Heart right ventricle (tissue), 16 donors: ENCODE measurements around the gene ZCCHC4. TPM values are rescaled to one million over a fixed set of nuclear protein-coding genes. Genes with fewer than 3 reads are reported as not detected.

Experiments
- ATAC-seq, 8 donors: fragments of 200-7000 bp; cut with Tn5 transposase; one replicate each; pipeline ENCODE4 v1.9.1; 2020; ENCODE audit warnings: mild to moderate bottlenecking in 8 of 8, moderate library complexity in 8 of 8, moderate number of reproducible peaks in 1 of 8
- DNase-seq, 2 donors: peaks; one replicate each; pipeline ENCODE4 v3.0.0-alpha.2; 2020
- H3K27ac ChIP-seq, 10 donors: fragments of 200-600 bp; sonication (generic) in 2 of 10; one replicate each; pipeline versions ENCODE4 v1.5.0 to v1.8.0; 2020 to 2022; ENCODE audit warnings: mild to moderate bottlenecking in 3 of 10
- H3K27me3 ChIP-seq, 7 donors: fragments of 200-600 bp; one replicate each; pipeline ENCODE4 v1.8.0; 2021 to 2022; ENCODE audit warnings: mild to moderate bottlenecking in 2 of 7
- H3K36me3 ChIP-seq, 9 donors: fragments of 200-600 bp; sonication (generic) in 1 of 9; one replicate each; pipeline versions ENCODE4 v1.5.0 to v1.8.0; 2020 to 2022; ENCODE audit warnings: mild to moderate bottlenecking in 2 of 9
- H3K4me1 ChIP-seq, 9 donors: fragments of 200-600 bp; sonication (generic) in 1 of 9; one replicate each; pipeline versions ENCODE4 v1.5.0 to v1.8.0; 2020 to 2022; ENCODE audit warnings: mild to moderate bottlenecking in 4 of 9
- H3K4me3 ChIP-seq, 10 donors: fragments of 200-600 bp; sonication (generic) in 2 of 10; one replicate each; pipeline versions ENCODE4 v1.5.0 to v1.8.0; 2020 to 2022; ENCODE audit warnings: mild to moderate bottlenecking in 7 of 10, moderate library complexity in 2 of 10
- H3K9me3 ChIP-seq, 11 donors: fragments of 200-600 bp in 10 of 11; sonication (generic) in 2 of 11; one replicate each; pipeline versions ENCODE4 v1.5.0 to v1.8.0; 2013 to 2022; ENCODE audit warnings: mild to moderate bottlenecking in 2 of 11, control low read depth in 1 of 11, moderate library complexity in 1 of 11
- WGBS, 2 donors: extraction: QIAGEN DNeasy Blood & Tissue Kit; methylation state at CpG; one replicate each; pipeline ENCODE4 v1.1.7; 2013; ENCODE audit warnings: inconsistent platforms in 1 of 2; 5-methylcytosine and 5-hydroxymethylcytosine counted together
- intact Hi-C, 10 donors: fragments of 100-400 bp; cut with DNase I; formaldehyde crosslinking; loops; one replicate each; pipeline versions ENCODE4 v1.11.1 to v1.14.2; 2022
- polyA plus RNA-seq, 2 donors: library from polyadenylated mRNA; stranded (reverse); fragments of 200-250 nt; gene quantifications; one replicate each; pipeline ENCODE4 v1.2.3, GENCODE V29; 2013
- total RNA-seq, 10 donors: library from RNA; stranded (reverse); fragmentation: NEBNext Ultra II Directional in 3 of 10; extraction: Animal tissue kit (Norgen Biotek cat#: 25700) in 3 of 10; gene quantifications; one replicate each; pipeline versions ENCODE4 v1.2.1 to v1.2.4, GENCODE V29; 2021 to 2023
- TF ChIP-seq, protein P1 (sequence below), 9 donors: fragments of 200-600 bp; sonication (generic) in 2 of 9; IDR thresholded peaks; one replicate each; pipeline versions ENCODE4 v1.5.0 to v1.8.0; 2021 to 2022; ENCODE audit warnings: antibody characterized with exemption in 9 of 9, mild to moderate bottlenecking in 5 of 9, moderate library complexity in 1 of 9
- donor health status: Arrhythmogenic right ventricular cardiomyopathy.
- donor health status: ischemic (EF 13 %, LVEDD 7.1; RV severe dilation, severe dysfunction).
- donor health status: healthy with polysubstance abuse.
- donor health status: DM: no; HTN: yes; CAD: no.
- donor health status: DM: no; HTN: no; CAD: no.
- donor health status: ischemic (EF 25% LVEDD 6.9; RV normal size, moderate dysfunction).
- donor health status: ischemic (EF 25% LVEDD 5.7; RV mildly dilated, moderate dysfunction).
- donor health status: healthy.
- donor health status: DM: yes; HTN: yes; CAD: no.
- donor health status: Ischemic cardiomyopathy.
- donor health status: ischemic (EF 35%, LVEDD 5.7; RV mildly dilated, moderate dysfunction).
- donor health status: nonischemic (EF 11% LVEDD 7.7; RV severe dilation, severe dysfunction).
- donor health status: DM: yes; HTN: yes; CAD: no.
- donor health status: PGD.
- donor health status: ischemic (EF 29% LVEDD 5.4; RV normal size, mild dysfunction).
- donor health status: nonischemic (EF 23%, LVEDD 6.1; RV moderate dilation, normal function).

ZCCHC4 gene
- total and polyA plus RNA-seq, 12 donors = 3.8 to 10.9 (median 7.5) TPM

DNA sequence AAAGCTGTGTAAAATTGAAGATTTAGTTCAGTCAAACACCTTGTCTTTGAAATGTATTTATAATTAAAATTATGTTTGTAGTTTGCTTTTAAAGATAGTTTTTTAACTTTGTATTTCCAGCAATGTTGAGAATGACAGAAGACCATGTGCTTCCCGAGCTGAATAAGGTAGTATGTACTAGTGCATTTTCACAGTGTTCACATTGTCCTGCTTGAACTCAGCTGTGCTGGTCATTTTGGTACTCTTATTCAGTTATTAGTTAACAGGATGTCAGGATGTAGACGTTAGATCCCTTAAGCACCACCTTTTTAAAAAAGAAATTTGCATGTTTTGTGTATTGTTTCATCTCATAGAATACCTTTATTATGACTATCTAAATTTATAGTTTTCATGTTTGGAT is 92.9 kb downstream of the ZCCHC4 start:
- no peak for DNase-seq
- Histone ChIP-seq H3K4me3 (no peak overlapping the region), H3K4me1 (no peaks in the 10 kb centered on the region), H3K9me3 (no peaks in the 10 kb centered on the region), H3K27me3 (no peaks in the 10 kb centered on the region), H3K27ac (no peak overlapping the region), H3K36me3 (peaks cover 0 to 100% (median 69%) of the 10 kb centered on the region in 9 donors)
- intact Hi-C loops = no loop called here
- 74 to 76% methylated on average over 2 of the region's 2 CpGs for WGBS, 2 donors
- no peak for ATAC-seq
- TF ChIP-seq, protein P1, sequence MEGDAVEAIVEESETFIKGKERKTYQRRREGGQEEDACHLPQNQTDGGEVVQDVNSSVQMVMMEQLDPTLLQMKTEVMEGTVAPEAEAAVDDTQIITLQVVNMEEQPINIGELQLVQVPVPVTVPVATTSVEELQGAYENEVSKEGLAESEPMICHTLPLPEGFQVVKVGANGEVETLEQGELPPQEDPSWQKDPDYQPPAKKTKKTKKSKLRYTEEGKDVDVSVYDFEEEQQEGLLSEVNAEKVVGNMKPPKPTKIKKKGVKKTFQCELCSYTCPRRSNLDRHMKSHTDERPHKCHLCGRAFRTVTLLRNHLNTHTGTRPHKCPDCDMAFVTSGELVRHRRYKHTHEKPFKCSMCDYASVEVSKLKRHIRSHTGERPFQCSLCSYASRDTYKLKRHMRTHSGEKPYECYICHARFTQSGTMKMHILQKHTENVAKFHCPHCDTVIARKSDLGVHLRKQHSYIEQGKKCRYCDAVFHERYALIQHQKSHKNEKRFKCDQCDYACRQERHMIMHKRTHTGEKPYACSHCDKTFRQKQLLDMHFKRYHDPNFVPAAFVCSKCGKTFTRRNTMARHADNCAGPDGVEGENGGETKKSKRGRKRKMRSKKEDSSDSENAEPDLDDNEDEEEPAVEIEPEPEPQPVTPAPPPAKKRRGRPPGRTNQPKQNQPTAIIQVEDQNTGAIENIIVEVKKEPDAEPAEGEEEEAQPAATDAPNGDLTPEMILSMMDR (IDR thresholded peaks at IDR 0.05) = no peak

DNA sequence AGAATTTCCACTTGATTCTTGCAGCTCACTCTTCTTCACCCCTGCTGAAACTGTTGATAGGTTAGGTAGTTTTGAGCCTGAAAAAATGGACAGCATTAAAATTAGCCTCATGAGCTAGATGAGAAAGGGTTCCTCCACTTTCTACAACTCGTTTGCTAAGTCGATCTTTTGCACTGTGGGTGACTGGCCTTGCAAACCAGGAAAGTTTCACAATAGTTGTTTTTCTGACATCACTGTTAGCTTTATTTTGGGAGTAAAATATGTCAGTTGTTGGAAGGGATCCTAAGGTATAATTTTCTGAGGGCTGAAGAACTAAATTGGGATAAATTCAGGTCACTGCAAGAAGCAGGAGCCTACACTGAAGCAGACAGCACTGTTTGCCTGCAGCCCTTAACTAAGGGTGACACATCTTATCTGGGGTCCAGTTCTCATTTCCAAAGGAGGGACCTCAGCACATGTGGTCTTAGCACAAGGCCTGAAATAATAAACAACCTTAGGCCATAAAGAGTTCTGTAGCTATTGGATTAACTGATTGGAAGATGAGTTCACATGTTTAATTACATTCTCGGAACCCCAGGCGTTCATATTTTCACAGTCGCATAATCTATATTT is 93.6 kb downstream of the ZCCHC4 start:
- no peak overlapping the region for H3K27ac ChIP-seq
- DNase-seq (no peak), ATAC-seq (no peak)
- peaks cover 0 to 100% (median 73%) of the 10 kb centered on the region in 9 donors for H3K36me3 ChIP-seq
- intact Hi-C loops = no loop called here
- H3K4me1 ChIP-seq = no peaks in the 10 kb centered on the region
- no peak overlapping the region for H3K4me3 ChIP-seq
- no peaks in the 10 kb centered on the region for H3K9me3 ChIP-seq
- 88 to 92% methylated on average over 5 of the region's 5 CpGs for WGBS, 2 donors
- TF ChIP-seq, protein P1 (IDR thresholded peaks at IDR 0.05) = no peak
- H3K27me3 ChIP-seq = no peaks in the 10 kb centered on the region

DNA sequence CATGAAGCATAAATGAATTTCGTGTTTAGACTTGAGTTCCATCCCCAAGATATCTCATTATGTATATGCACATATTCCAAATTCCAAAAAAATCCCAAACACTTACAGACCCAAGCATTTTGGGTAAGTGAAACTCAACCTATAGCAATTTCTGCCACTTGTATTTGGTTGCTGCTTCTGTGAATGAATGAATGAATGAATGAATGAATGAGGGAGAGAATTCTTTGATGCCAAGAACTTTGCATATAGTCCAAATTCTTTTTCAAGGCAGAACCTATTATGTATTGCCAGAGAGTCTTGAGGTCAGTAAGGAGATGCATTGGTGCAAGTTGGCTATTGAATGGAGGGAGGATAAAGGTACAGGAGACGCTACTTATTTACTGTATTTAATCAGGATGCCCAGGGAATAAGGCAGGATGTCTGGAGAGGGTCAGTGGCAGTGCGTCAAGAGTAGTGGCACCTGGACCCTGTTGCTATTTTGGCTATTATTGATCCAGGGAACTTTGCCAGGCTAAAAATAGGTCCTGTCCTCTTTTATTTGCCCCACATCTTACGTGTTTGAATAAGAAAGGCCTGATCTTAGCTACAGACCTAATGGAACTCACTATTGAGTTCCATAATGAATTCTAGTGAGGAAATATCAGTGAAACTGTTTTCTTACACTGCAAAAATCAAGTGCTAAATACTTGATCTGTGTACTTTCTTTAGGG is 98.4 kb downstream of the ZCCHC4 start:
- no peak overlapping the region for H3K4me3 ChIP-seq
- H3K4me1 ChIP-seq = no peaks in the 10 kb centered on the region
- WGBS, 2 donors = 87 to 90% methylated on average over 4 of the region's 4 CpGs
- ATAC-seq (no peak), DNase-seq (no peak)
- TF ChIP-seq, protein P1 (IDR thresholded peaks at IDR 0.05) = no peak
- intact Hi-C loops = no loop called here
- no peaks in the 10 kb centered on the region for H3K9me3 ChIP-seq
- H3K36me3 ChIP-seq = peaks cover 0 to 100% (median 56%) of the 10 kb centered on the region in 9 donors
- no peak overlapping the region for H3K27ac ChIP-seq
- no peaks in the 10 kb centered on the region for H3K27me3 ChIP-seq

DNA sequence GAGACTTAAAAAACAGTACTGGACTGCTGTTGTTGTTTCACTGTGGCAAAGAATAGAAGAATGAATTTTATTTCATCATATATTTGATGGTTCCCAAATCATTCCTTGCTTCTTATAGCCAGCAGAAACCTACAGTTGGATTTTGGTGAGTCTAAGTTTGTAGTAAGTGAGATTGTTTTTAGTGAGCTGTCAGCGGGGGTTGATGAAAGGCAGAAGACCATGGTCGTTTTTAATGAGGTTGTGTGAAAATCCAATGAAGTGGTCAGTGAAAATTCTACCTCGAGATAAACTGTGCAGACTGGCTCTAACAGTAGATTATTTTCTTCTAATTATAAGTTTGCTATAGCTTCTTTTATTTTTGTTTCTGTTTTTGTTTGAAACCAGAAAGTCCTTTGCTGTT is 100.7 kb downstream of the ZCCHC4 start:
- Histone ChIP-seq H3K27me3 (no peaks in the 10 kb centered on the region), H3K9me3 (no peaks in the 10 kb centered on the region), H3K4me3 (no peak overlapping the region), H3K4me1 (no peaks in the 10 kb centered on the region), H3K36me3 (peaks cover 0 to 100% (median 47%) of the 10 kb centered on the region in 9 donors), H3K27ac (no peak overlapping the region)
- 32 to 50% methylated on average over 3 of the region's 3 CpGs for WGBS, 2 donors
- intact Hi-C loops = no loop called here
- TF ChIP-seq, protein P1 (IDR thresholded peaks at IDR 0.05) = no peak
- ATAC-seq (no peak), DNase-seq (no peak)
